GM12878 (cell line): ENCODE data around the gene GADD45A. TPM values are rescaled to one million over a fixed set of nuclear protein-coding genes. Genes with fewer than 3 reads are reported as not detected.

Source experiments
- CBFB ChIP-seq: IDR thresholded peaks from 2 replicates; pipeline ENCODE4 v1.6.1; 2016; ENCODE audit warnings: antibody characterized with exemption, low read depth
- DPF2 ChIP-seq: fragments of 450-650 bp; IDR thresholded peaks from 2 replicates; pipeline ENCODE4 v1.6.1; 2017; ENCODE audit warnings: mild to moderate bottlenecking
- FOS ChIP-seq: IDR thresholded peaks from 3 replicates; pipeline ENCODE4 v1.6.1; 2011; ENCODE audit warnings: borderline replicate concordance; ENCODE audit not compliant: insufficient read length; ENCODE audit errors: extremely low read depth
- FOXM1 ChIP-seq: IDR thresholded peaks from 2 replicates; pipeline ENCODE4 v1.6.1; 2012; ENCODE audit warnings: low read depth, mild to moderate bottlenecking, inconsistent platforms, low read length, moderate library complexity
- HDAC2 ChIP-seq: fragments of 200-600 bp; sonication (generic); IDR thresholded peaks from 2 replicates; pipeline ENCODE4 v1.6.1; 2017
- PAX5 ChIP-seq: IDR thresholded peaks from 2 replicates; pipeline ENCODE4 v1.6.1; 2011; ENCODE audit warnings: low read depth, low read length, borderline replicate concordance
- RAD21 ChIP-seq: IDR thresholded peaks from 2 replicates; pipeline ENCODE4 v1.6.1; 2011; ENCODE audit warnings: mild to moderate bottlenecking, low read depth, low read length, moderate library complexity; ENCODE audit not compliant: insufficient read depth
- RELA ChIP-seq: fragments of 450-650 bp; IDR thresholded peaks from 2 replicates; pipeline ENCODE4 v1.8.0; 2014; ENCODE audit warnings: borderline replicate concordance; ENCODE audit not compliant: partially characterized antibody
- SIN3A ChIP-seq: IDR thresholded peaks from 2 replicates; pipeline ENCODE4 v1.6.1; 2012; ENCODE audit warnings: low read depth, low read length, improper control_type of control experiment
- polyA plus RNA-seq, 11 experiments: library from polyadenylated mRNA; depleted of rRNA in 4 of 11; unstranded in 6 of 11; stranded (reverse) in 5 of 11; fragments of >200 nt; fragmentation: Nextera tagmentation in 4 of 11; fragmentation: Illumina TruSeq in 1 of 11; extraction: Ambion mirVana in 4 of 11; extraction: Trizol in 1 of 11; gene quantifications; 1 replicate in 1 of 11; 2 replicates in 10 of 11; pipeline versions ENCODE4 v1.2.1 to v1.2.3, GENCODE V29; 2011 to 2016; ENCODE audit warnings: inconsistent platforms in 2 of 11, missing spikeins in 2 of 11, low read depth in 1 of 11
- total RNA-seq, 4 experiments: library from RNA; depleted of rRNA in 3 of 4; stranded (reverse); fragments of >200 nt in 3 of 4; fragmentation: Illumina TruSeq in 1 of 4; extraction: Trizol in 1 of 4; gene quantifications; 2 replicates each; pipeline versions ENCODE4 v1.2.1 to v1.2.3, GENCODE V29; 2013 to 2021
- TF ChIP-seq, protein P1 (sequence below): IDR thresholded peaks from 2 replicates; pipeline ENCODE4 v1.6.1; 2011; ENCODE audit warnings: mild to moderate bottlenecking, low read depth, low read length, moderate library complexity; ENCODE audit not compliant: insufficient replicate concordance
- TF ChIP-seq, protein P2 (sequence below): fragments of 450-650 bp; formaldehyde crosslinking; IDR thresholded peaks from 2 replicates; pipeline ENCODE4 v1.4.0; 2020; ENCODE audit warnings: mild to moderate bottlenecking, moderate library complexity
- TF ChIP-seq, protein P3 (sequence below): IDR thresholded peaks from 2 replicates; pipeline ENCODE4 v1.6.1; 2011; ENCODE audit warnings: borderline replicate concordance, low read depth, mild to moderate bottlenecking, moderate library complexity, mixed read lengths, low read length; ENCODE audit not compliant: insufficient read depth; ENCODE audit errors: extremely low read length
- TF ChIP-seq, protein P4 (sequence below): IDR thresholded peaks from 2 replicates; pipeline ENCODE4 v1.6.1; 2012; ENCODE audit warnings: low read length, inconsistent platforms
- TF ChIP-seq, protein P5 (sequence below): fragments of 450-650 bp; IDR thresholded peaks from 2 replicates; pipeline ENCODE4 v1.6.1; 2017; ENCODE audit warnings: mild to moderate bottlenecking, moderate library complexity
- TF ChIP-seq, protein P6 (sequence below): fragments of 450-650 bp; IDR thresholded peaks from 2 replicates; pipeline ENCODE4 v1.6.1; 2017; ENCODE audit warnings: low read depth, mild to moderate bottlenecking, moderate library complexity

Gene GADD45A
- total and polyA plus RNA-seq, 10 of the 15 experiments (the other 5 are each of a cell fraction or from before 2014, with no cell fraction given), result 4.7 to 48.9 (median 18.5) TPM

DNA sequence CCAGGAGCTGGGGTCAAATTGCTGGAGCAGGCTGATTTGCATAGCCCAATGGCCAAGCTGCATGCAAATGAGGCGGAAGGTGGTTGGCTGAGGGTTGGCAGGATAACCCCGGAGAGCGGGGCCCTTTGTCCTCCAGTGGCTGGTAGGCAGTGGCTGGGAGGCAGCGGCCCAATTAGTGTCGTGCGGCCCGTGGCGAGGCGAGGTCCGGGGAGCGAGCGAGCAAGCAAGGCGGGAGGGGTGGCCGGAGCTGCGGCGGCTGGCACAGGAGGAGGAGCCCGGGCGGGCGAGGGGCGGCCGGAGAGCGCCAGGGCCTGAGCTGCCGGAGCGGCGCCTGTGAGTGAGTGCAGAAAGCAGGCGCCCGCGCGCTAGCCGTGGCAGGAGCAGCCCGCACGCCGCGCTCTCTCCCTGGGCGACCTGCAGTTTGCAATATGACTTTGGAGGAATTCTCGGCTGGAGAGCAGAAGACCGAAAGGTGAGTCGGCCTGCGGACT is at the start of gene GADD45A (continued):
- no peak for TF ChIP-seq FOS
- TF ChIP-seq RAD21, result no peak
- TF ChIP-seq, protein P1, sequence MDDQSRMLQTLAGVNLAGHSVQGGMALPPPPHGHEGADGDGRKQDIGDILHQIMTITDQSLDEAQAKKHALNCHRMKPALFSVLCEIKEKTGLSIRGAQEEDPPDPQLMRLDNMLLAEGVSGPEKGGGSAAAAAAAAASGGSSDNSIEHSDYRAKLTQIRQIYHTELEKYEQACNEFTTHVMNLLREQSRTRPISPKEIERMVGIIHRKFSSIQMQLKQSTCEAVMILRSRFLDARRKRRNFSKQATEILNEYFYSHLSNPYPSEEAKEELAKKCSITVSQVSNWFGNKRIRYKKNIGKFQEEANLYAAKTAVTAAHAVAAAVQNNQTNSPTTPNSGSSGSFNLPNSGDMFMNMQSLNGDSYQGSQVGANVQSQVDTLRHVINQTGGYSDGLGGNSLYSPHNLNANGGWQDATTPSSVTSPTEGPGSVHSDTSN, result no peak
- no peak for TF ChIP-seq HDAC2
- no peak for TF ChIP-seq SIN3A
- TF ChIP-seq RELA, result peak; percentile 24
- no peak for TF ChIP-seq FOXM1
- peak; percentile 52; the same call in 1 of the 2 replicates for TF ChIP-seq PAX5
- TF ChIP-seq, protein P2, sequence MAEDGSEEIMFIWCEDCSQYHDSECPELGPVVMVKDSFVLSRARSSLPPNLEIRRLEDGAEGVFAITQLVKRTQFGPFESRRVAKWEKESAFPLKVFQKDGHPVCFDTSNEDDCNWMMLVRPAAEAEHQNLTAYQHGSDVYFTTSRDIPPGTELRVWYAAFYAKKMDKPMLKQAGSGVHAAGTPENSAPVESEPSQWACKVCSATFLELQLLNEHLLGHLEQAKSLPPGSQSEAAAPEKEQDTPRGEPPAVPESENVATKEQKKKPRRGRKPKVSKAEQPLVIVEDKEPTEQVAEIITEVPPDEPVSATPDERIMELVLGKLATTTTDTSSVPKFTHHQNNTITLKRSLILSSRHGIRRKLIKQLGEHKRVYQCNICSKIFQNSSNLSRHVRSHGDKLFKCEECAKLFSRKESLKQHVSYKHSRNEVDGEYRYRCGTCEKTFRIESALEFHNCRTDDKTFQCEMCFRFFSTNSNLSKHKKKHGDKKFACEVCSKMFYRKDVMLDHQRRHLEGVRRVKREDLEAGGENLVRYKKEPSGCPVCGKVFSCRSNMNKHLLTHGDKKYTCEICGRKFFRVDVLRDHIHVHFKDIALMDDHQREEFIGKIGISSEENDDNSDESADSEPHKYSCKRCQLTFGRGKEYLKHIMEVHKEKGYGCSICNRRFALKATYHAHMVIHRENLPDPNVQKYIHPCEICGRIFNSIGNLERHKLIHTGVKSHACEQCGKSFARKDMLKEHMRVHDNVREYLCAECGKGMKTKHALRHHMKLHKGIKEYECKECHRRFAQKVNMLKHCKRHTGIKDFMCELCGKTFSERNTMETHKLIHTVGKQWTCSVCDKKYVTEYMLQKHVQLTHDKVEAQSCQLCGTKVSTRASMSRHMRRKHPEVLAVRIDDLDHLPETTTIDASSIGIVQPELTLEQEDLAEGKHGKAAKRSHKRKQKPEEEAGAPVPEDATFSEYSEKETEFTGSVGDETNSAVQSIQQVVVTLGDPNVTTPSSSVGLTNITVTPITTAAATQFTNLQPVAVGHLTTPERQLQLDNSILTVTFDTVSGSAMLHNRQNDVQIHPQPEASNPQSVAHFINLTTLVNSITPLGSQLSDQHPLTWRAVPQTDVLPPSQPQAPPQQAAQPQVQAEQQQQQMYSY (CRISPR knock-in tag), result no peak
- TF ChIP-seq, protein P3, sequence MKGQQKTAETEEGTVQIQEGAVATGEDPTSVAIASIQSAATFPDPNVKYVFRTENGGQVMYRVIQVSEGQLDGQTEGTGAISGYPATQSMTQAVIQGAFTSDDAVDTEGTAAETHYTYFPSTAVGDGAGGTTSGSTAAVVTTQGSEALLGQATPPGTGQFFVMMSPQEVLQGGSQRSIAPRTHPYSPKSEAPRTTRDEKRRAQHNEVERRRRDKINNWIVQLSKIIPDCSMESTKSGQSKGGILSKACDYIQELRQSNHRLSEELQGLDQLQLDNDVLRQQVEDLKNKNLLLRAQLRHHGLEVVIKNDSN, result no peak
- TF ChIP-seq, protein P4, sequence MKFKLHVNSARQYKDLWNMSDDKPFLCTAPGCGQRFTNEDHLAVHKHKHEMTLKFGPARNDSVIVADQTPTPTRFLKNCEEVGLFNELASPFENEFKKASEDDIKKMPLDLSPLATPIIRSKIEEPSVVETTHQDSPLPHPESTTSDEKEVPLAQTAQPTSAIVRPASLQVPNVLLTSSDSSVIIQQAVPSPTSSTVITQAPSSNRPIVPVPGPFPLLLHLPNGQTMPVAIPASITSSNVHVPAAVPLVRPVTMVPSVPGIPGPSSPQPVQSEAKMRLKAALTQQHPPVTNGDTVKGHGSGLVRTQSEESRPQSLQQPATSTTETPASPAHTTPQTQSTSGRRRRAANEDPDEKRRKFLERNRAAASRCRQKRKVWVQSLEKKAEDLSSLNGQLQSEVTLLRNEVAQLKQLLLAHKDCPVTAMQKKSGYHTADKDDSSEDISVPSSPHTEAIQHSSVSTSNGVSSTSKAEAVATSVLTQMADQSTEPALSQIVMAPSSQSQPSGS, result no peak
- TF ChIP-seq, protein P5, sequence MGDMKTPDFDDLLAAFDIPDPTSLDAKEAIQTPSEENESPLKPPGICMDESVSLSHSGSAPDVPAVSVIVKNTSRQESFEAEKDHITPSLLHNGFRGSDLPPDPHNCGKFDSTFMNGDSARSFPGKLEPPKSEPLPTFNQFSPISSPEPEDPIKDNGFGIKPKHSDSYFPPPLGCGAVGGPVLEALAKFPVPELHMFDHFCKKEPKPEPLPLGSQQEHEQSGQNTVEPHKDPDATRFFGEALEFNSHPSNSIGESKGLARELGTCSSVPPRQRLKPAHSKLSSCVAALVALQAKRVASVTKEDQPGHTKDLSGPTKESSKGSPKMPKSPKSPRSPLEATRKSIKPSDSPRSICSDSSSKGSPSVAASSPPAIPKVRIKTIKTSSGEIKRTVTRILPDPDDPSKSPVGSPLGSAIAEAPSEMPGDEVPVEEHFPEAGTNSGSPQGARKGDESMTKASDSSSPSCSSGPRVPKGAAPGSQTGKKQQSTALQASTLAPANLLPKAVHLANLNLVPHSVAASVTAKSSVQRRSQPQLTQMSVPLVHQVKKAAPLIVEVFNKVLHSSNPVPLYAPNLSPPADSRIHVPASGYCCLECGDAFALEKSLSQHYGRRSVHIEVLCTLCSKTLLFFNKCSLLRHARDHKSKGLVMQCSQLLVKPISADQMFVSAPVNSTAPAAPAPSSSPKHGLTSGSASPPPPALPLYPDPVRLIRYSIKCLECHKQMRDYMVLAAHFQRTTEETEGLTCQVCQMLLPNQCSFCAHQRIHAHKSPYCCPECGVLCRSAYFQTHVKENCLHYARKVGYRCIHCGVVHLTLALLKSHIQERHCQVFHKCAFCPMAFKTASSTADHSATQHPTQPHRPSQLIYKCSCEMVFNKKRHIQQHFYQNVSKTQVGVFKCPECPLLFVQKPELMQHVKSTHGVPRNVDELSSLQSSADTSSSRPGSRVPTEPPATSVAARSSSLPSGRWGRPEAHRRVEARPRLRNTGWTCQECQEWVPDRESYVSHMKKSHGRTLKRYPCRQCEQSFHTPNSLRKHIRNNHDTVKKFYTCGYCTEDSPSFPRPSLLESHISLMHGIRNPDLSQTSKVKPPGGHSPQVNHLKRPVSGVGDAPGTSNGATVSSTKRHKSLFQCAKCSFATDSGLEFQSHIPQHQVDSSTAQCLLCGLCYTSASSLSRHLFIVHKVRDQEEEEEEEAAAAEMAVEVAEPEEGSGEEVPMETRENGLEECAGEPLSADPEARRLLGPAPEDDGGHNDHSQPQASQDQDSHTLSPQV, result no peak
- peak; percentile 80 for TF ChIP-seq DPF2
- peak; percentile 80 for TF ChIP-seq CBFB
- TF ChIP-seq, protein P6, sequence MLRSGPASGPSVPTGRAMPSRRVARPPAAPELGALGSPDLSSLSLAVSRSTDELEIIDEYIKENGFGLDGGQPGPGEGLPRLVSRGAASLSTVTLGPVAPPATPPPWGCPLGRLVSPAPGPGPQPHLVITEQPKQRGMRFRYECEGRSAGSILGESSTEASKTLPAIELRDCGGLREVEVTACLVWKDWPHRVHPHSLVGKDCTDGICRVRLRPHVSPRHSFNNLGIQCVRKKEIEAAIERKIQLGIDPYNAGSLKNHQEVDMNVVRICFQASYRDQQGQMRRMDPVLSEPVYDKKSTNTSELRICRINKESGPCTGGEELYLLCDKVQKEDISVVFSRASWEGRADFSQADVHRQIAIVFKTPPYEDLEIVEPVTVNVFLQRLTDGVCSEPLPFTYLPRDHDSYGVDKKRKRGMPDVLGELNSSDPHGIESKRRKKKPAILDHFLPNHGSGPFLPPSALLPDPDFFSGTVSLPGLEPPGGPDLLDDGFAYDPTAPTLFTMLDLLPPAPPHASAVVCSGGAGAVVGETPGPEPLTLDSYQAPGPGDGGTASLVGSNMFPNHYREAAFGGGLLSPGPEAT, result no peak
